ENCODE results near the gene ACAA1. TPM values are rescaled to one million over a fixed set of nuclear protein-coding genes. Genes with fewer than 3 reads are reported as not detected.

Gene ACAA1
- total RNA-seq, 3 donors from 2014 or later (not counting 1 experiment from before 2014, with no cell fraction given) = 79.4 to 101 (median 93.9) TPM

DNA sequence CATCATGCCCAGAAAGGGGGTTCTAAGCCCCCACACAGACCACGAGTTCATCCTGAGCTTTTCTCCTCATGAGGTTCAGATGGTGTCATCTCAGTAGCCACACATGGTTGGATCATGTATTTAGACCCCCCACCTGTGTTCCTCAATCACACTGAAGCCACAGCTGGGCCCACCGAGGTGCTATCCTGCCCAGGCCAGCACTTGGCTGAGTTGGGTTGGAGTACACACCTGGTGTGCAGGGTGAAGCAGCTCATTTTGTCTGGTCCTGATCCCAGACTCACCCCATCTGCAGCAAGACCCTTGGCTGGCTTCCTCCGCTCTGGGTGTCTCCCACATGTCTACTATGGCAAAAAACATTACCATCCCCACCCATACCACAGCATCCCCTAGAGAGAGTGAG lies 41.9 kb downstream of the ACAA1 start:
- no peaks in the 10 kb centered on the region for H3K4me1 ChIP-seq (ENCODE audit: control insufficient read depth, insufficient read depth, low read length)
- H3K4me3 Mint-ChIP-seq = no peak overlapping the region
- H3K4me1 Mint-ChIP-seq = no peaks in the 10 kb centered on the region
- H3K27me3 ChIP-seq (ENCODE audit: control insufficient read depth, insufficient read depth, low read length) = no peaks in the 10 kb centered on the region
- H3K9me3 ChIP-seq (ENCODE audit: control insufficient read depth, insufficient read depth, low read length) = no peaks in the 10 kb centered on the region
- H3K27ac Mint-ChIP-seq = no peak overlapping the region
- no peaks in the 10 kb centered on the region for H3K36me3 Mint-ChIP-seq
- no peak overlapping the region for H3K27ac ChIP-seq (ENCODE audit: low read length)
- DNase-seq = no peak
- H3K9me3 Mint-ChIP-seq = no peaks in the 10 kb centered on the region
- H3K36me3 ChIP-seq (ENCODE audit: control insufficient read depth, insufficient read depth, low read length) = no peaks in the 10 kb centered on the region
- no peaks in the 10 kb centered on the region for H3K27me3 Mint-ChIP-seq (ENCODE audit: low read depth in 2 of 2)
- intact Hi-C loops (cut with micrococcal nuclease) = no loop called here
- no peak for ATAC-seq
- TF ChIP-seq, protein P1, sequence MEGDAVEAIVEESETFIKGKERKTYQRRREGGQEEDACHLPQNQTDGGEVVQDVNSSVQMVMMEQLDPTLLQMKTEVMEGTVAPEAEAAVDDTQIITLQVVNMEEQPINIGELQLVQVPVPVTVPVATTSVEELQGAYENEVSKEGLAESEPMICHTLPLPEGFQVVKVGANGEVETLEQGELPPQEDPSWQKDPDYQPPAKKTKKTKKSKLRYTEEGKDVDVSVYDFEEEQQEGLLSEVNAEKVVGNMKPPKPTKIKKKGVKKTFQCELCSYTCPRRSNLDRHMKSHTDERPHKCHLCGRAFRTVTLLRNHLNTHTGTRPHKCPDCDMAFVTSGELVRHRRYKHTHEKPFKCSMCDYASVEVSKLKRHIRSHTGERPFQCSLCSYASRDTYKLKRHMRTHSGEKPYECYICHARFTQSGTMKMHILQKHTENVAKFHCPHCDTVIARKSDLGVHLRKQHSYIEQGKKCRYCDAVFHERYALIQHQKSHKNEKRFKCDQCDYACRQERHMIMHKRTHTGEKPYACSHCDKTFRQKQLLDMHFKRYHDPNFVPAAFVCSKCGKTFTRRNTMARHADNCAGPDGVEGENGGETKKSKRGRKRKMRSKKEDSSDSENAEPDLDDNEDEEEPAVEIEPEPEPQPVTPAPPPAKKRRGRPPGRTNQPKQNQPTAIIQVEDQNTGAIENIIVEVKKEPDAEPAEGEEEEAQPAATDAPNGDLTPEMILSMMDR (IDR thresholded peaks at IDR 0.05) = no peak
- no peak overlapping the region for H3K4me3 ChIP-seq (ENCODE audit: low read length)
- 79% methylated on average over 3 of the region's 3 CpGs for WGBS (ENCODE audit: insufficient coverage)

DNA sequence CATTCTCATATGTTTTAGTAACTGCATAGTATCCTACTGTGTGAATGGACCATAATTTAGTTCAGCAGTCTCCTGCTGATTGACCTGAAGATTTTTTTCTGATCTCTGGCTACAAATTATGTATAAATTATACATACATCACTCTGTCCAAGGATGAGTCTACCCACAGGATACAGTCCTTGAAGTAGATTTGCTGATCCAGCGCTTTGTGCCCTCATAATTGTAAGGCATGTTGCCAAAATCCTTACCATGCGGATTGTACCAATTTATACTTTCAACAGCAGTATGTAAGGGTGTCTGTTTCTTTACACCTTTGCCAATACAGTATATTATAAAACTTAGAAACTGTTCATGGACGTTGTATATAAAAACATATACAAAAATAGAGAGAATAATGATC lies 46.5 kb downstream of the ACAA1 start:
- Mint-ChIP-seq H3K9me3 (no peaks in the 10 kb centered on the region), H3K4me3 (no peak overlapping the region), H3K27ac (no peak overlapping the region), H3K36me3 (no peaks in the 10 kb centered on the region), H3K4me1 (no peaks in the 10 kb centered on the region), H3K27me3 (ENCODE audit: low read depth in 2 of 2) (no peaks in the 10 kb centered on the region)
- 100% methylated on average over 1 of the region's 3 CpGs for WGBS (ENCODE audit: insufficient coverage)
- DNase-seq (no peak), ATAC-seq (no peak)
- H3K4me1 ChIP-seq (ENCODE audit: control insufficient read depth, insufficient read depth, low read length) = no peaks in the 10 kb centered on the region
- H3K4me3 ChIP-seq (ENCODE audit: low read length) = no peak overlapping the region
- TF ChIP-seq, protein P1 (IDR thresholded peaks at IDR 0.05) = no peak
- no peaks in the 10 kb centered on the region for H3K27me3 ChIP-seq (ENCODE audit: control insufficient read depth, insufficient read depth, low read length)
- intact Hi-C loops (cut with micrococcal nuclease) = no loop called here
- no peaks in the 10 kb centered on the region for H3K36me3 ChIP-seq (ENCODE audit: control insufficient read depth, insufficient read depth, low read length)
- no peaks in the 10 kb centered on the region for H3K9me3 ChIP-seq (ENCODE audit: control insufficient read depth, insufficient read depth, low read length)
- no peak overlapping the region for H3K27ac ChIP-seq (ENCODE audit: low read length)

DNA sequence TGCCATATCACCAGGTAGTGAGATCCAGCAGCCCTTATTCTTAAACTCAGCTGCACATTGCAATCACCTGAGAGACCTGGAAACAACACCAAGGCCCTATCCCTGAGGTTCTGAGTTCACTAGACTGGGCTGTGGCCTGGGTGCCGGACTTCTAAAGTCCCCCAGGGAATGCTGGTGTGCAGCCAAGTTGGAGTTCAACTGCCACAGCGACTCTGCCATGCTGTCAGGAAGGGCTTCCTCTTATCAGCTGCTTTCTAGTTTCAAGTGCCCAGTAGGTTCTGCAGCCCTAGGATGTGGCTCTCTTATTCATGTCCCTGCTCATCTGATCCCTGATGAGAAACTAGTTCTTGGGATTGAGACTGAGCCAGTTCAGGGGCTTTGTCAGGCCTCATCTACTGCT lies 47.8 kb downstream of the ACAA1 start:
- ATAC-seq (no peak), DNase-seq (no peak)
- Histone ChIP-seq H3K4me3 (ENCODE audit: low read length) (no peak overlapping the region), H3K27ac (ENCODE audit: low read length) (no peak overlapping the region), H3K9me3 (ENCODE audit: control insufficient read depth, insufficient read depth, low read length) (peaks cover 12% of the 10 kb centered on the region), H3K27me3 (ENCODE audit: control insufficient read depth, insufficient read depth, low read length) (no peaks in the 10 kb centered on the region), H3K36me3 (ENCODE audit: control insufficient read depth, insufficient read depth, low read length) (no peaks in the 10 kb centered on the region), H3K4me1 (ENCODE audit: control insufficient read depth, insufficient read depth, low read length) (no peaks in the 10 kb centered on the region)
- TF ChIP-seq, protein P1 (IDR thresholded peaks at IDR 0.05) = no peak
- peaks cover 0 to 8% of the 10 kb centered on the region in 2 donors for H3K4me1 Mint-ChIP-seq
- peaks cover 3% of the 10 kb centered on the region in 2 donors for H3K9me3 Mint-ChIP-seq
- peaks cover 0 to 2% of the 10 kb centered on the region in 2 donors for H3K27me3 Mint-ChIP-seq (ENCODE audit: low read depth in 2 of 2)
- H3K27ac Mint-ChIP-seq = no peak overlapping the region
- no peaks in the 10 kb centered on the region for H3K36me3 Mint-ChIP-seq
- intact Hi-C loops (cut with micrococcal nuclease) = no loop called here
- H3K4me3 Mint-ChIP-seq = no peak overlapping the region
- WGBS (ENCODE audit: insufficient coverage) = 81% methylated on average over 2 of the region's 2 CpGs
